ENCODE data around the gene CTDSPL2. TPM values are rescaled to one million over a fixed set of nuclear protein-coding genes. Genes with fewer than 3 reads are reported as not detected.

Gene CTDSPL2
- total and polyA plus RNA-seq, 12 donors, result 3.3 to 70.9 (median 27.9) TPM

DNA sequence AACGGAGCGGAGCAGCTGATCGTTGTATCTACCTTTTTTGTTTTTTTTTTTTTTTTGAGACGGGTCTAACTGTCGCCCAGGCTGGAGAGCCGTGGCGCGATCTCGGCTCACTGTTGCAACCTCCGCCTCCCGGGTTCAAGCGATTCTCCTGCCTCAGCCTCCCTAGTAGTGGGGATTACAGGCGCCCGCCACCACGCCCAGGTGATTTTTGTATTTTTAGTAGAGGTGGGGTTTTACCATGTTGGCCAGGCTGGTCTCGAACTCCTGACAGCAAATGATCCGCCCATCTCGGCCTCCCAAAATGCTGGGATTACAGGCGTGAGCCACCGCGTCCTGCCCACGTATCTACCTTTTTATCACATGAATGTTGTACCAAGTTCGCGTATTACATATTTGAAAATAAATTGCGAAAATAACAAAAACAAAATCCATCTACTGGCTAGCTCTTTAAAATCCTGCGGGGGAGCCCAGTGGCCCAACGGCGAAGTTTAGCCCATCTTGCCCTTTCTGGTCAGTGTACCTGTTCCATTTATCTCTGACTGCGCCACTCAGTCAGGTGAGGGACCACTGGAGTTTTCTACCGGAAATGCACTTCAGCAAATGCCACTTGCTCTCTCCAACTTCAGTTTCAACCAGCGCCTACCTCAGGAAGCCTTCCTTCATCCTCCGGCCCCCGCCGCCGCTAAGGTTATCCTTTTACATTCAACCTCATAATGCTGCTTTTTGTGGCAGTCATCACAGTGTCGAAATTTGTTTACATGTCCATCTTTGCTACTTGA is 108.3 kb downstream of the CTDSPL2 start:
- DNase-seq, result peak in 4 of 7 donors; percentile 23 to 72 (median 34)
- Histone ChIP-seq H3K9me3 (replicated peaks in 1 of 3) (no peaks in the 10 kb centered on the region), H3K27ac (peak overlapping the region; percentile 95 to 99 (median 98)), H3K4me1 (replicated peaks in 1 of 2) (peaks cover 17 to 25% of the 10 kb centered on the region in 2 donors), H3K36me3 (replicated peaks in 1 of 2) (no peaks in the 10 kb centered on the region), H3K4me3 (peak overlapping the region in 3 of 4 donors; percentile 49 to 84 (median 78)), H3K27me3 (no peaks in the 10 kb centered on the region)
- TF ChIP-seq, protein P1, sequence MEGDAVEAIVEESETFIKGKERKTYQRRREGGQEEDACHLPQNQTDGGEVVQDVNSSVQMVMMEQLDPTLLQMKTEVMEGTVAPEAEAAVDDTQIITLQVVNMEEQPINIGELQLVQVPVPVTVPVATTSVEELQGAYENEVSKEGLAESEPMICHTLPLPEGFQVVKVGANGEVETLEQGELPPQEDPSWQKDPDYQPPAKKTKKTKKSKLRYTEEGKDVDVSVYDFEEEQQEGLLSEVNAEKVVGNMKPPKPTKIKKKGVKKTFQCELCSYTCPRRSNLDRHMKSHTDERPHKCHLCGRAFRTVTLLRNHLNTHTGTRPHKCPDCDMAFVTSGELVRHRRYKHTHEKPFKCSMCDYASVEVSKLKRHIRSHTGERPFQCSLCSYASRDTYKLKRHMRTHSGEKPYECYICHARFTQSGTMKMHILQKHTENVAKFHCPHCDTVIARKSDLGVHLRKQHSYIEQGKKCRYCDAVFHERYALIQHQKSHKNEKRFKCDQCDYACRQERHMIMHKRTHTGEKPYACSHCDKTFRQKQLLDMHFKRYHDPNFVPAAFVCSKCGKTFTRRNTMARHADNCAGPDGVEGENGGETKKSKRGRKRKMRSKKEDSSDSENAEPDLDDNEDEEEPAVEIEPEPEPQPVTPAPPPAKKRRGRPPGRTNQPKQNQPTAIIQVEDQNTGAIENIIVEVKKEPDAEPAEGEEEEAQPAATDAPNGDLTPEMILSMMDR (IDR thresholded peaks at IDR 0.05), result no peak
- TF ChIP-seq POLR2A (IDR thresholded peaks at IDR 0.05), result no peak
- intact Hi-C loops (cut with DNase I), result no loop called here
- 58 to 62% (median 60%) methylated on average over 36 of the region's 36 CpGs for WGBS, 4 donors

GRCh38 chr15:44536302-44536961 is 109.0 kb downstream of the CTDSPL2 start:
- Histone ChIP-seq H3K27me3 (no peaks in the 10 kb centered on the region), H3K36me3 (replicated peaks in 1 of 2) (no peaks in the 10 kb centered on the region), H3K4me3 (peak overlapping the region; percentile 1 to 84 (median 64)), H3K27ac (peak overlapping the region; percentile 95 to 99 (median 98)), H3K9me3 (replicated peaks in 1 of 3) (no peaks in the 10 kb centered on the region), H3K4me1 (replicated peaks in 1 of 2) (peaks cover 23 to 33% of the 10 kb centered on the region in 2 donors)
- TF ChIP-seq, protein P1 (IDR thresholded peaks at IDR 0.05), result peak; percentile 20 to 56 (median 44)
- TF ChIP-seq POLR2A (IDR thresholded peaks at IDR 0.05), result peak; percentile 74 to 89
- 0% methylated on average over 23 to 46 of the region's 47 CpGs for WGBS, 4 donors
- DNase-seq, result peak in 6 of 7 donors; percentile 86 to 93 (median 89)
- intact Hi-C loops (cut with DNase I), result no loop called here

DNA sequence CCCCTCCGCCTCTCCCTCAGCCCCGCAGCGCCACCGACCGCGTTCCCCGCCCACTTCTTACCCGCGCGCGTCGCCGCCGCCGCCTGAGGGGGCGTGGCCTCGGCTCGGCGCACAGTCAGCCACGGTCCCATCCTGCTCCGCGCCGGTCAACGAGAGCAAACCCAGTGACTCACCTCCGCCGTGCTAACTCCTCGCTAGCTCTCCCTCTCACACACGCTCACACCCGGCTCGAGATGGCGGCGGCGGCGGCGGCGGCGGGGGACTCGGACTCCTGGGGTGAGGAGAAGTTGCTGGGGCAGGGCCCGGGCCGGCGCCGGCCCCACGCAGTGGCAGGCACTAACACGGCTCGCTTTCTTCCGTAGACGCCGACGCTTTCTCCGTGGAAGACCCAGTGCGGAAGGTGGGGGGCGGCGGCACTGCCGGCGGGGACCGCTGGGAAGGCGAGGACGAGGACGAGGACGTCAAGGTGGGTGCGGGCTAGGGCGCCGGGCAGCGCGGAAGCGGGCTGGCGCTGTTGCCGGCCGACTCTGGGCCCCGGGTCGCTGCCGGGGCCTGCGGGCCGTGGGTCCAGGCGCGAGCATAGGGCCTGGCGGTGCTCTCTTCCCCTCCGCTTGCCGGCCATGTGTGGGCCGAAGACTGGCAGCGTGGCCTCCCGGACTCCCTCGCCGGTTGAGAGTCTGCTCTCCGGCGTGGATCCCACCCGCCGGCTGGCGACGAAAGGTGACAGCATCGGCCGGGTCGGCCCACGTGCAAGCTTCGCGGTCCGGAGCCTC is 109.7 kb downstream of the CTDSPL2 start, which contains the start of gene EIF3J:
TSS of gene EIF3J (plus strand) at position 186 of the 773 bp plus-strand sequence. CDS start at position 234, 48 bp downstream.
- H3K27ac ChIP-seq, result peak within 1 kb of the TSS; percentile 95 to 99 (median 98)
- H3K36me3 ChIP-seq (replicated peaks in 1 of 2), result no peaks in the 10 kb centered on the region
- peak; percentile 95 to 98 (median 97) for DNase-seq
- peaks cover 28 to 40% of the 10 kb centered on the region in 2 donors for H3K4me1 ChIP-seq (replicated peaks in 1 of 2)
- peak; percentile 83 to 92 for TF ChIP-seq POLR2A (IDR thresholded peaks at IDR 0.05)
- TF ChIP-seq, protein P1 (IDR thresholded peaks at IDR 0.05), result peak in 1 of 6 experiments; percentile 8
- WGBS, 4 donors, result 0% methylated on average over 8 to 97 of the region's 97 CpGs
- no peaks in the 10 kb centered on the region for H3K9me3 ChIP-seq (replicated peaks in 1 of 3)
- intact Hi-C loops (cut with DNase I), result no loop called here
- peak within 1 kb of the TSS; percentile 77 to 84 (median 80) for H3K4me3 ChIP-seq
- H3K27me3 ChIP-seq, result no peaks in the 10 kb centered on the region

All from adrenal gland (tissue), 12 donors.